ENCODE data around the gene PGP. TPM values are rescaled to one million over a fixed set of nuclear protein-coding genes. Genes with fewer than 3 reads are reported as not detected.

Gene PGP
- total and polyA plus RNA-seq, 2 experiments from 2014 or later, result 43.2 to 57.9 TPM

GRCh38 chr16:2210386-2211365, 4.0 kb downstream of the PGP start, which contains the start of gene BRICD5:
Gene BRICD5 (minus strand): TSS chr16:2210863. CDS start chr16:2210833, 30 bp downstream.
- Histone ChIP-seq H3K36me3 (peaks cover 5% of the 10 kb centered on the region), H3K9me3 (ENCODE audit: low read depth) (no peaks in the 10 kb centered on the region), H3K27me3 (no peaks in the 10 kb centered on the region), H3K27ac (peak within 1 kb of the TSS; percentile 81), H3K4me1 (ENCODE audit: low read depth) (peaks cover 26% of the 10 kb centered on the region), H3K4me3 (no peak within 1 kb of the TSS)
- TF ChIP-seq, protein P1, sequence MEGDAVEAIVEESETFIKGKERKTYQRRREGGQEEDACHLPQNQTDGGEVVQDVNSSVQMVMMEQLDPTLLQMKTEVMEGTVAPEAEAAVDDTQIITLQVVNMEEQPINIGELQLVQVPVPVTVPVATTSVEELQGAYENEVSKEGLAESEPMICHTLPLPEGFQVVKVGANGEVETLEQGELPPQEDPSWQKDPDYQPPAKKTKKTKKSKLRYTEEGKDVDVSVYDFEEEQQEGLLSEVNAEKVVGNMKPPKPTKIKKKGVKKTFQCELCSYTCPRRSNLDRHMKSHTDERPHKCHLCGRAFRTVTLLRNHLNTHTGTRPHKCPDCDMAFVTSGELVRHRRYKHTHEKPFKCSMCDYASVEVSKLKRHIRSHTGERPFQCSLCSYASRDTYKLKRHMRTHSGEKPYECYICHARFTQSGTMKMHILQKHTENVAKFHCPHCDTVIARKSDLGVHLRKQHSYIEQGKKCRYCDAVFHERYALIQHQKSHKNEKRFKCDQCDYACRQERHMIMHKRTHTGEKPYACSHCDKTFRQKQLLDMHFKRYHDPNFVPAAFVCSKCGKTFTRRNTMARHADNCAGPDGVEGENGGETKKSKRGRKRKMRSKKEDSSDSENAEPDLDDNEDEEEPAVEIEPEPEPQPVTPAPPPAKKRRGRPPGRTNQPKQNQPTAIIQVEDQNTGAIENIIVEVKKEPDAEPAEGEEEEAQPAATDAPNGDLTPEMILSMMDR (IDR thresholded peaks at IDR 0.05; ENCODE audit: low read depth, low read length), result no peak
- DNase-seq (ENCODE audit: low read depth in 1 of 2, low spot score in 1 of 2), result peak in 1 of 2 donors; percentile 57

DNA sequence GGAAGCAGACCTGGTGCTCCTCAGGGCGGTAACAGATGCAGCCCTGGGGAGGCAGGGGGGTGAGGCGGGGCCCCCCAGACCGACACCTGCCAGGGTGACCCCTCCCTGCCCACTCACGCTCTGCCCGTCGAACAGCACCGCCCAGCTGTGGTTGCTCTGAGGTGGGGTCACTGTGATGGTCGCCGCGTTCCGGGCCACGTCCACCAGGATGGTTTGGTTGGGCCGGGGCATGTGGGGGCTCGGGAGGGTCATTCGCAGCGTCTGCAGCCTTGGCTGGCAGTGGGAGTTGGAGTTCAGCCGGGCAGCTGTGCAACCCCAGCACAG, 4.7 kb downstream of the PGP start:
- Histone ChIP-seq H3K27me3 (no peaks in the 10 kb centered on the region), H3K27ac (peak overlapping the region; percentile 81), H3K9me3 (ENCODE audit: low read depth) (no peaks in the 10 kb centered on the region), H3K4me3 (no peak overlapping the region), H3K36me3 (peaks cover 5% of the 10 kb centered on the region), H3K4me1 (ENCODE audit: low read depth) (peaks cover 26% of the 10 kb centered on the region)
- TF ChIP-seq, protein P1 (IDR thresholded peaks at IDR 0.05; ENCODE audit: low read depth, low read length), result no peak
- no peak for DNase-seq (ENCODE audit: low read depth in 1 of 2, low spot score in 1 of 2)

DNA sequence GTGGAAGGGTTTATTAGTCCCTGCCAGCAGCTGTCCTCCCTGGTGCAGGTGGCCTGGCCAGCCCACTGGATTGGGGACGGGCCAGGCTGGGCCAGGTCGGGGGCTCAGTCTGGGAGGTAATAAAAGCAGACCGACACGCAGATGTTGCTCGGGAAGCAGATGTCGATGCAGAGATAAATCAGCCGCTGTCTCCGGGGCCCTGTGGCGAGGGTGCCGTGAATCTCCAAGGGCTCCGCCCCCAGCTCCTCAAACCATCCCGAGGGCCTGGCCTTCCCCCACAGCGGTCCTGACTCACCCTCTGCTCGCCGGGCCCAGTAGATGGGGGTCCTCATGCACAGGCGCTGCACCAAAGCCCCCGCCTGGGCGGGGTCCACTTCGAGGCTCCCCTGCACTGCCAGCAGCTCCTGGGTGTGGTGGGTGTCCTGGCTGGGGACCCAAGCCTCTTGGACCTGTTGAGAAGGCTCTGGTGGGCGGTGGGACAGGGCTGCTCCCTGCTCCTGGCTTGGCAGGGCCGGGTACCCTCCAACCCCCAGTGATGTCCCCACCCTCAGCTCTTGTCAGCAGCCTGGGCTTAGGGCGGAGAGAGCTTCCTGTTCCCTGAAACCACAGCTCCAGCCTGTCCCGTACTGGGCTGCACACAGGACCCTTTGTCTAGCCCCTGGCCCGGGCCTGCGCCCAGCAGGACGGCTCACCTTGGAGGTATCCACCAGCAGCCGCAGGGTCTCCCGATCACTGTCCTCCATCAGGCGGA, 5.2 kb downstream of the PGP start:
- H3K4me1 ChIP-seq (ENCODE audit: low read depth), result peaks cover 26% of the 10 kb centered on the region
- no peak for DNase-seq (ENCODE audit: low read depth in 1 of 2, low spot score in 1 of 2)
- no peak overlapping the region for H3K4me3 ChIP-seq
- no peaks in the 10 kb centered on the region for H3K27me3 ChIP-seq
- peaks cover 5% of the 10 kb centered on the region for H3K36me3 ChIP-seq
- no peaks in the 10 kb centered on the region for H3K9me3 ChIP-seq (ENCODE audit: low read depth)
- TF ChIP-seq, protein P1 (IDR thresholded peaks at IDR 0.05; ENCODE audit: low read depth, low read length), result no peak
- H3K27ac ChIP-seq, result peak overlapping the region; percentile 81

DNA sequence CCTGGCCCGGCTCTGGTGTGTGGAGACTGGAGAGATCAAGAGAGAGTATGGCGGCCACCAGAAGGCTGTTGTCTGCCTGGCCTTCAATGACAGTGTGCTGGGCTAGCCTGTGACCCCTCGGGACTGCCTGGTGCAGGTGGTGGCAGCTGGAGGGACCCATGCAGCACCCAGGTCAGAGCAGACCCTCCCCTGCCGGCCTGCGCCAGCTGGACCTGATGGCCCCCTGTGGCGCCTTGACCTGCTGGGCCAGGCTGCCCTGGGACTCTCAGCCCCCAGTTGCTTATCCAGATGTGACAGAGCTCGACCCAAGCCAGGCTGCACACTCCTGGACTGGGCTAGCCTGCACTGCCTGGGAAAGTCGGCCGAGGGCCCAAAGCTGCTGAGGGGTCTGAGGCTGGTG, 5.9 kb downstream of the PGP start:
- Histone ChIP-seq H3K27ac (no peak overlapping the region), H3K4me1 (ENCODE audit: low read depth) (peaks cover 26% of the 10 kb centered on the region), H3K27me3 (no peaks in the 10 kb centered on the region), H3K36me3 (peaks cover 5% of the 10 kb centered on the region), H3K4me3 (no peak overlapping the region), H3K9me3 (ENCODE audit: low read depth) (no peaks in the 10 kb centered on the region)
- TF ChIP-seq, protein P1 (IDR thresholded peaks at IDR 0.05; ENCODE audit: low read depth, low read length), result no peak
- no peak for DNase-seq (ENCODE audit: low read depth in 1 of 2, low spot score in 1 of 2)

DNA sequence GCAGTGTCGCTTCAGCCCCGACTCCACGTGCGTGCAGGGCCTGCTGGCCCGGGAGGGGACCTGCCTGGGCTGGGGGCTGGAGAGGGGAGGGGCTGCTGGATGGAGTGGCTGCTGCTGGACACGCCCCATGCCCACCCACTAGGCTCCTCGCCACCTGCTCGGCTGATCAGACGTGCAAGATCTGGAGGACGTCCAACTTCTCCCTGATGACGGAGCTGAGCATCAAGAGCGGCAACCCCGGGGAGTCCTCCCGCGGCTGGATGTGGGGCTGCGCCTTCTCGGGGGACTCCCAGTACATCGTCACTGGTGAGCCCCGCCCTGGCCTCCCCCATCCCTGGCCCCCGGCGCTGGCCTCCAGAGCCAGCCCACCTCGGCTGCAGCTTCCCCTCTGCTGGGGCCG, 6.3 kb downstream of the PGP start:
- TF ChIP-seq, protein P1 (IDR thresholded peaks at IDR 0.05; ENCODE audit: low read depth, low read length), result no peak
- DNase-seq (ENCODE audit: low read depth in 1 of 2, low spot score in 1 of 2), result no peak
- H3K36me3 ChIP-seq, result peaks cover 5% of the 10 kb centered on the region
- no peaks in the 10 kb centered on the region for H3K9me3 ChIP-seq (ENCODE audit: low read depth)
- no peaks in the 10 kb centered on the region for H3K27me3 ChIP-seq
- H3K4me3 ChIP-seq, result no peak overlapping the region
- peaks cover 23% of the 10 kb centered on the region for H3K4me1 ChIP-seq (ENCODE audit: low read depth)
- H3K27ac ChIP-seq, result no peak overlapping the region

All from cardiac muscle cell (in vitro differentiated cells and primary cell).